Measurements from ENCODE around the gene FGD4.
"Not testable (repeated sequence)": the region's sequence is repeated elsewhere in the genome, so short reads cannot be mapped to it uniquely, and the experiment has no call there.

FGD4 gene

GRCh38 chr12:32507942-32508320 is 108.6 kb downstream of the FGD4 start:
- Mint-ChIP-seq H3K27ac (peak overlapping the region in 2 of 3 experiments; percentile 6 to 18), H3K4me1 (peaks cover 53% of the 10 kb centered on the region), H3K4me3 (no peak overlapping the region), H3K36me3 (ENCODE audit: low read depth) (no peaks in the 10 kb centered on the region), H3K27me3 (ENCODE audit: low read depth) (no peaks in the 10 kb centered on the region), H3K9me3 (no peaks in the 10 kb centered on the region)
- TF ChIP-seq, protein P1, sequence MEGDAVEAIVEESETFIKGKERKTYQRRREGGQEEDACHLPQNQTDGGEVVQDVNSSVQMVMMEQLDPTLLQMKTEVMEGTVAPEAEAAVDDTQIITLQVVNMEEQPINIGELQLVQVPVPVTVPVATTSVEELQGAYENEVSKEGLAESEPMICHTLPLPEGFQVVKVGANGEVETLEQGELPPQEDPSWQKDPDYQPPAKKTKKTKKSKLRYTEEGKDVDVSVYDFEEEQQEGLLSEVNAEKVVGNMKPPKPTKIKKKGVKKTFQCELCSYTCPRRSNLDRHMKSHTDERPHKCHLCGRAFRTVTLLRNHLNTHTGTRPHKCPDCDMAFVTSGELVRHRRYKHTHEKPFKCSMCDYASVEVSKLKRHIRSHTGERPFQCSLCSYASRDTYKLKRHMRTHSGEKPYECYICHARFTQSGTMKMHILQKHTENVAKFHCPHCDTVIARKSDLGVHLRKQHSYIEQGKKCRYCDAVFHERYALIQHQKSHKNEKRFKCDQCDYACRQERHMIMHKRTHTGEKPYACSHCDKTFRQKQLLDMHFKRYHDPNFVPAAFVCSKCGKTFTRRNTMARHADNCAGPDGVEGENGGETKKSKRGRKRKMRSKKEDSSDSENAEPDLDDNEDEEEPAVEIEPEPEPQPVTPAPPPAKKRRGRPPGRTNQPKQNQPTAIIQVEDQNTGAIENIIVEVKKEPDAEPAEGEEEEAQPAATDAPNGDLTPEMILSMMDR (IDR thresholded peaks at IDR 0.05; ENCODE audit: unreplicated experiment in 3 of 3): no peak

GRCh38 chr12:32508626-32509025 is 109.3 kb downstream of the FGD4 start:
- Mint-ChIP-seq H3K4me1 (peaks cover 58% of the 10 kb centered on the region), H3K4me3 (no peak overlapping the region), H3K36me3 (ENCODE audit: low read depth) (no peaks in the 10 kb centered on the region), H3K27ac (peak overlapping the region in 2 of 3 experiments; percentile 6 to 18), H3K9me3 (no peaks in the 10 kb centered on the region), H3K27me3 (ENCODE audit: low read depth) (no peaks in the 10 kb centered on the region)
- TF ChIP-seq, protein P1 (IDR thresholded peaks at IDR 0.05; ENCODE audit: unreplicated experiment in 3 of 3): no peak

GRCh38 chr12:32509328-32510091 is 110.2 kb downstream of the FGD4 start:
- no peak overlapping the region for H3K4me3 Mint-ChIP-seq
- TF ChIP-seq, protein P1 (IDR thresholded peaks at IDR 0.05; ENCODE audit: unreplicated experiment in 3 of 3): no peak
- peaks cover 49% of the 10 kb centered on the region for H3K4me1 Mint-ChIP-seq
- H3K36me3 Mint-ChIP-seq (ENCODE audit: low read depth): no peaks in the 10 kb centered on the region
- H3K9me3 Mint-ChIP-seq: no peaks in the 10 kb centered on the region
- no peak overlapping the region for H3K27ac Mint-ChIP-seq
- no peaks in the 10 kb centered on the region for H3K27me3 Mint-ChIP-seq (ENCODE audit: low read depth)

DNA sequence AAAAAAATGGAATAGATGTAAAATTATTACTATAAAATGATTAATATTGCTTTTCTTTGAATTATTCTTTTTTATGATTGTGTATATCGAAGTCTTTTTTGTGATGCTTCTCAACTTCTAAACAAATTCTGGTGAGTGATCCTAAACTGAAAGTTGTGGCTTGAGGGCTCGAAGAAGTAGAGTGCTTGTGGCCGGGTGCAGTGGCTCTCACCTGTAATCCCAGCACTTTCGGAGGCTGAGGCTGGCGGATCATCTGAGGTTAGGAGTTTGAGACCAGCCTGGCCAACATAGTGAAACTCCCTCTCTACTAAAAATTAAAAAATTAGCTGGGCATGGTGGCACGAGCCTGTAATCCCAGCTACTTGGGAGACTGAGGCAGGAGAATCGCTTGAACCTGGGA is 112.6 kb downstream of the FGD4 start:
- H3K4me1 Mint-ChIP-seq: peaks cover 29% of the 10 kb centered on the region
- H3K27me3 Mint-ChIP-seq (ENCODE audit: low read depth); H3K9me3 Mint-ChIP-seq; H3K4me3 Mint-ChIP-seq; H3K36me3 Mint-ChIP-seq (ENCODE audit: low read depth); H3K27ac Mint-ChIP-seq: not testable (repeated sequence)

DNA sequence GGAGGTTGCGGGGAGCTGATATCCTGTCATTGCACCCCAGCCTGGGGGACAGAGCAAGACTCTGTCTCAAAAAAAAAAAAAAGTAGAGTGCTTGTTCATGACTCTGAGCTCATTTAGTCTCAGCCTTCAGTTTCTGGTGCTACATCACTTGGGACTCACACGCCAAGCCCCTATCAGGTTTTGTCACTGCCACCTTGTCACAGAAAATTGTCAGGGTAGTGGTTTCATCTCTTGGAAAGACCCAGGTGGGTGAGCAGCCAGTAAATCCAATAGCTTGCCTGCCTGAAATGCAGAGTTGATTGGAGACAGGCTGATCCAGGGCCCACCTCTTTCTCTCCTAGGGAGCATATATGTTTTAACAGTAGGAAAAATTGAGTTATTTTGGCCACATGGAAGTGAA is 113.0 kb downstream of the FGD4 start:
- Mint-ChIP-seq H3K4me1 (peaks cover 27% of the 10 kb centered on the region), H3K4me3 (no peak overlapping the region), H3K27me3 (ENCODE audit: low read depth) (no peaks in the 10 kb centered on the region), H3K36me3 (ENCODE audit: low read depth) (no peaks in the 10 kb centered on the region), H3K9me3 (no peaks in the 10 kb centered on the region), H3K27ac (no peak overlapping the region)
- TF ChIP-seq, protein P1 (IDR thresholded peaks at IDR 0.05; ENCODE audit: unreplicated experiment in 3 of 3): no peak

DNA sequence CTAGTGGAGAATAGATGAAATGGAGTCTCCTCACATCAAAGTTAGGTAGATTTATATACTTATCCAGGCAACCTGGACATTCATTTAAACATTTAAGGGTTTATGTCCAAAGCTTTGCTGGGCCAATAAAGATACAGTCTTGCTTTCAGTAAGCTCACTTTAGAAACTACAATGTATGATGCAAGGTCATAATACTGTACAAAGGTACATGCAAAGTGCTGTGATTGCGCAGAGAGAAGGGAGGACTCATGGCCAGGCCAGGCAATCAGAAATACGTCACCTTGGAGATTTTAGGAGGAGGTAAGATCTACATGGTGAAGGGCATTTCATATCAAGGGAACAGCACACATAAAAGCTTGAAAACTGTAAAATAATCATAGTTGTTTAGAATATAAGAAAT is 113.6 kb downstream of the FGD4 start:
- no peak overlapping the region for H3K27ac Mint-ChIP-seq
- no peaks in the 10 kb centered on the region for H3K36me3 Mint-ChIP-seq (ENCODE audit: low read depth)
- H3K4me1 Mint-ChIP-seq: peaks cover 26% of the 10 kb centered on the region
- no peak overlapping the region for H3K4me3 Mint-ChIP-seq
- H3K27me3 Mint-ChIP-seq (ENCODE audit: low read depth): no peaks in the 10 kb centered on the region
- TF ChIP-seq, protein P1 (IDR thresholded peaks at IDR 0.05; ENCODE audit: unreplicated experiment in 3 of 3): no peak
- no peaks in the 10 kb centered on the region for H3K9me3 Mint-ChIP-seq

Data from nephron (organoid).